Esophagus squamous epithelium (tissue), 5 donors: ENCODE measurements around the gene SZRD1. TPM values are rescaled to one million over a fixed set of nuclear protein-coding genes. Genes with fewer than 3 reads are reported as not detected.

Experiments used
- DNase-seq: peaks from one replicate; lab custom pipeline; 2025; lab: John Stamatoyannopoulos, UW
- H3K27ac ChIP-seq, 4 donors: fragments of 200-600 bp; sonication (generic); one replicate each; pipeline ENCODE4 v1.5.1; 2016 to 2019; ENCODE audit warnings: mild to moderate bottlenecking in 1 of 4
- H3K27me3 ChIP-seq, 4 donors: fragments of 200-600 bp; sonication (generic); 1 replicate in 3 of 4; 2 replicates in 1 of 4; pipeline versions ENCODE4 v1.5.1 to v1.6.0; 2017 to 2021; ENCODE audit warnings: antibody characterized with exemption in 1 of 4
- H3K36me3 ChIP-seq, 3 donors: fragments of 200-600 bp; sonication (generic); one replicate each; pipeline ENCODE4 v1.5.1; 2016 to 2019
- H3K4me1 ChIP-seq, 3 donors: fragments of 200-600 bp; sonication (generic); one replicate each; pipeline ENCODE4 v1.5.1; 2017 to 2019
- H3K4me3 ChIP-seq, 4 donors: fragments of 200-600 bp; sonication (generic); 1 replicate in 3 of 4; 2 replicates in 1 of 4; pipeline ENCODE4 v1.5.1; 2016 to 2019; ENCODE audit warnings: mild to moderate bottlenecking in 2 of 4, moderate library complexity in 1 of 4
- H3K9me3 ChIP-seq, 3 donors: fragments of 200-600 bp; sonication (generic); one replicate each; pipeline ENCODE4 v1.5.1; 2016 to 2019
- CTCF ChIP-seq, 6 experiments: fragments of 450-650 bp in 4 of 6; fragments of 200-600 bp in 2 of 6; sonication (generic) in 2 of 6; IDR thresholded peaks; one replicate each; pipeline ENCODE4 v1.5.1; 2016 to 2019; ENCODE audit warnings: antibody characterized with exemption in 6 of 6, mild to moderate bottlenecking in 4 of 6, moderate library complexity in 4 of 6
- POLR2A ChIP-seq, 4 donors: fragments of 450-650 bp; IDR thresholded peaks; one replicate each; pipeline ENCODE4 v1.6.1; 2017; ENCODE audit warnings: antibody characterized with exemption in 4 of 4, mild to moderate bottlenecking in 4 of 4, moderate library complexity in 3 of 4
- WGBS, 2 donors: methylation state at CpG; one replicate each; pipeline ENCODE4 v1.1.5; 2018; 5-methylcytosine and 5-hydroxymethylcytosine counted together
- intact Hi-C: fragments of 100-400 bp; cut with DNase I; formaldehyde crosslinking; loops from one replicate; pipeline ENCODE4 v1.15.0; 2022
- total RNA-seq, 4 donors: library from RNA; depleted of rRNA; stranded (reverse); fragments of >200 nt; gene quantifications; one replicate each; pipeline ENCODE4 v1.1.0, GENCODE V29; 2016
- donor health status: DM: yes; HTN: yes; CAD: no.

The SZRD1 gene
- total RNA-seq, 4 donors from 2014 or later = 51.7 to 65.0 (median 58.5) TPM

- TF ChIP-seq CTCF (IDR thresholded peaks at IDR 0.05) (no peak), POLR2A (IDR thresholded peaks at IDR 0.05) (no peak)
- no peaks in the 10 kb centered on the region for H3K9me3 ChIP-seq
- no peak for DNase-seq
- no peak overlapping the region for H3K4me3 ChIP-seq
- 65 to 76% methylated on average over 5 of the region's 5 CpGs for WGBS, 2 donors
- H3K27me3 ChIP-seq = no peaks in the 10 kb centered on the region
- H3K36me3 ChIP-seq = peaks cover 0 to 14% (median 0%) of the 10 kb centered on the region in 3 donors
- peak overlapping the region in 2 of 4 donors; percentile 15 to 20 for H3K27ac ChIP-seq
- H3K4me1 ChIP-seq = peaks cover 0 to 69% (median 19%) of the 10 kb centered on the region in 3 donors
- intact Hi-C loops = no loop called here
Observed at GRCh38 chr1:16326833-16327404, 40.1 kb upstream of the SZRD1 start.

- DNase-seq = no peak
- H3K4me1 ChIP-seq = peaks cover 0 to 37% (median 6%) of the 10 kb centered on the region in 3 donors
- H3K9me3 ChIP-seq = no peaks in the 10 kb centered on the region
- H3K27me3 ChIP-seq = no peaks in the 10 kb centered on the region
- H3K27ac ChIP-seq = peak overlapping the region in 2 of 4 donors; percentile 30 to 55
- no peak overlapping the region for H3K4me3 ChIP-seq
- TF ChIP-seq POLR2A (IDR thresholded peaks at IDR 0.05) = no peak
- TF ChIP-seq CTCF (IDR thresholded peaks at IDR 0.05) = no peak
- WGBS, 2 donors = 68 to 69% methylated on average over 6 to 7 of the region's 7 CpGs
- peaks cover 0 to 11% (median 0%) of the 10 kb centered on the region in 3 donors for H3K36me3 ChIP-seq
- intact Hi-C loops = no loop called here
Observed at GRCh38 chr1:16334655-16335340, 32.2 kb upstream of the SZRD1 start.

- H3K36me3 ChIP-seq = peaks cover 0 to 24% (median 0%) of the 10 kb centered on the region in 3 donors
- H3K4me1 ChIP-seq = peaks cover 0 to 28% (median 6%) of the 10 kb centered on the region in 3 donors
- DNase-seq = no peak
- no peak overlapping the region for H3K27ac ChIP-seq
- H3K27me3 ChIP-seq = no peaks in the 10 kb centered on the region
- 85 to 91% methylated on average over 5 of the region's 5 CpGs for WGBS, 2 donors
- intact Hi-C loops = no loop called here
- H3K9me3 ChIP-seq = no peaks in the 10 kb centered on the region
- no peak for TF ChIP-seq CTCF (IDR thresholded peaks at IDR 0.05)
- TF ChIP-seq POLR2A (IDR thresholded peaks at IDR 0.05) = no peak
- H3K4me3 ChIP-seq = no peak overlapping the region
Observed at GRCh38 chr1:16338961-16339360, 28.1 kb upstream of the SZRD1 start.

- no peaks in the 10 kb centered on the region for H3K27me3 ChIP-seq
- H3K4me1 ChIP-seq = peaks cover 0 to 15% (median 0%) of the 10 kb centered on the region in 3 donors
- WGBS, 2 donors = 71 to 91% methylated on average over 1 of the region's 1 CpG
- DNase-seq = no peak
- H3K9me3 ChIP-seq = no peaks in the 10 kb centered on the region
- intact Hi-C loops = no loop called here
- no peak overlapping the region for H3K27ac ChIP-seq
- TF ChIP-seq POLR2A (IDR thresholded peaks at IDR 0.05) = no peak
- no peak for TF ChIP-seq CTCF (IDR thresholded peaks at IDR 0.05)
- H3K36me3 ChIP-seq = peaks cover 0 to 24% (median 0%) of the 10 kb centered on the region in 3 donors
- no peak overlapping the region for H3K4me3 ChIP-seq
Observed at GRCh38 chr1:16340673-16341072, 26.4 kb upstream of the SZRD1 start.
